ENCODE measurements around the gene ZNF638. TPM values are rescaled to one million over a fixed set of nuclear protein-coding genes. Genes with fewer than 3 reads are reported as not detected.

The ZNF638 gene
- total RNA-seq, 2 experiments from 2014 or later: 79.8 to 97.5 TPM

DNA sequence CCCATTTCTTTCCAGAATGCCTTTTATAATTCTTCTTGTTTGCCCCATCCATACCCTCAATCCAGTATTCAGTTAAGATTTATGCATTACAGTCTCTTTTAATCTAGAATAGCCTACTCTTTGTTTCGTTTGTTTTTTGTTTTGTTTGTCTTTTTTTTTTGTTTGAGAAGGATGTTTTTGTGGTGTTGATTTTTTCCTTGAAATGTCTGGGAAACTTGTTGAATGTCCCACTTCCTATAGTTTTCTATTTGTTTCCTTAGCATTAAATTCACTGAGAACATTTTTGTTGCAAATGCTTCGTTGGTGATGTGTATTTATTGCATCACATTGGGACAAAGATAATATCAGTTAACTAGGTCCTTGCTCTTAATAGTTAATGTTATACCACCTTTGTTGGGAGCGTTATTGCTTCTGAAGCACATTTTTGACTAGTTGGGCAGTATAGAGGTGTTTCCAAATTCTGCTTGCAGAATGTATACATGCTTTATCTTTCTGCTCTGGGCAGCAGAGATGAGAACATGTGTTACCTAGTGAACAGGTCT lies 28.9 kb downstream of the ZNF638 start:
- no peaks in the 10 kb centered on the region for H3K27me3 Mint-ChIP-seq

GRCh38 chr2:71361631-71362030 lies 30.0 kb downstream of the ZNF638 start:
- intact Hi-C loops (cut with DNase I, micrococcal nuclease): no loop called here
- ChIA-PET CTCF (no interaction called here), POLR2A (no interaction called here)
- DNase-seq (no peak), ATAC-seq (no peak)
- Mint-ChIP-seq H3K4me1 (peaks cover 43% of the 10 kb centered on the region), H3K9me3 (ENCODE audit: low read depth) (no peaks in the 10 kb centered on the region), H3K36me3 (ENCODE audit: low read depth) (peaks cover 56% of the 10 kb centered on the region), H3K4me3 (no peak overlapping the region), H3K27ac (peak overlapping the region; percentile 57), H3K27me3 (no peaks in the 10 kb centered on the region)

More for the DNA sequence above, 28.9 kb downstream of the ZNF638 start:
- intact Hi-C loops (cut with DNase I, micrococcal nuclease): no loop called here
- Mint-ChIP-seq H3K9me3 (ENCODE audit: low read depth) (no peaks in the 10 kb centered on the region), H3K4me1 (peaks cover 48% of the 10 kb centered on the region), H3K27ac (no peak overlapping the region), H3K4me3 (no peak overlapping the region), H3K36me3 (ENCODE audit: low read depth) (peaks cover 58% of the 10 kb centered on the region)
- DNase-seq (no peak), ATAC-seq (no peak)
- CTCF ChIA-PET: interaction anchor here (0.6 kb wide), 1 partner anchor 8 kb away, joined by 3 read pairs; no protein-coding TSS in a partner anchor
- POLR2A ChIA-PET: no interaction called here

DNA sequence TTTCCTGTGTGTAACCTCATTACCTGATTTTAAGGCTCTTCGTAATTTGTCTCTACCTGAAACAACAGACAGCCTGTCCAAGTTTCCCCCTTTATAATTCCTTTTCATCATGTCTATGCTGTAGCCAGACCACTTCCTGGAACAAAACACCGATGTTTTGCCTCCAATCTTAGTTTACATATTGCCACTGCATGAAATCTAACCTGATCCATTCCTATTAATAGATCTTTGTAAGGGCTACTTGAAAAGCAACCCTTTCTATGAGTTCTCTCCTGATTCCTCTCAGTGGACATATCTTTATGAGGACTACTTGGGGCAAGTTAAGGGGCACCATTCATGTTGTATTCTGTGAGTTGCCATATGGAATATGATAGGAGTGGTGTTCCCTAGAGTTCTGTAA lies 30.9 kb downstream of the ZNF638 start:
- Mint-ChIP-seq H3K27ac (peak overlapping the region; percentile 6), H3K4me1 (peaks cover 37% of the 10 kb centered on the region), H3K36me3 (ENCODE audit: low read depth) (peaks cover 50% of the 10 kb centered on the region), H3K4me3 (no peak overlapping the region), H3K9me3 (ENCODE audit: low read depth) (no peaks in the 10 kb centered on the region), H3K27me3 (no peaks in the 10 kb centered on the region)
- CTCF ChIA-PET: interaction anchor here (0.5 kb wide), 1 partner anchor 21 kb away, joined by 3 read pairs; no protein-coding TSS in a partner anchor
- intact Hi-C loops (cut with DNase I, micrococcal nuclease): no loop called here
- DNase-seq (no peak), ATAC-seq (no peak)
- POLR2A ChIA-PET: no interaction called here

GRCh38 chr2:71370015-71370414 lies 38.4 kb downstream of the ZNF638 start:
- H3K27ac Mint-ChIP-seq: no peak overlapping the region
- POLR2A ChIA-PET: no interaction called here
- ATAC-seq (no peak), DNase-seq (no peak)
- H3K36me3 Mint-ChIP-seq (ENCODE audit: low read depth): peaks cover 26% of the 10 kb centered on the region
- CTCF ChIA-PET: no interaction called here
- H3K4me1 Mint-ChIP-seq: peaks cover 7% of the 10 kb centered on the region
- H3K27me3 Mint-ChIP-seq: no peaks in the 10 kb centered on the region
- H3K9me3 Mint-ChIP-seq (ENCODE audit: low read depth): no peaks in the 10 kb centered on the region
- H3K4me3 Mint-ChIP-seq: no peak overlapping the region
- intact Hi-C loops (cut with DNase I, micrococcal nuclease): no loop called here

DNA sequence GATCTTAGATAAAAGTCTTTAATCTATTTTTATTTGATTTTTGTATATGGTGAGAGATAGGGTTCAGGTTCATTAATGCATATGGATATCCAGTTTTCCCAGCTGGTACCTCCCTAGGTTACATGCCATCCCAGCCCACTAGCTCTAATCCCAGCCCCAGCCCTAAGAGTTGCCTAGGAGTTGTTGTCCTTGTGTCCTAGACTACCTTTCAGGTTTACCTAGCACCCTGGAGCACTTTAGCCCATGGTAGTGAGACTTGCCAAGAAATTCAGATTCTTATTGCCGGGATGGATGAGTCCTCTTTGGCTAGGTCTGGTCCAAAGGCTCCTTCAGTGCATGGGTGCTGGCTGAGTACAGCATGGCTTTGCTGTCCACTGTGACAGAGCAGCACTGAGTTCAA lies 40.5 kb downstream of the ZNF638 start:
- no peaks in the 10 kb centered on the region for H3K9me3 Mint-ChIP-seq (ENCODE audit: low read depth)
- CTCF ChIA-PET: interaction anchor here (0.8 to 1.5 kb wide), 2 partner anchors 30 to 72 kb away, joined by 3 to 4 read pairs; no protein-coding TSS in a partner anchor

DNA sequence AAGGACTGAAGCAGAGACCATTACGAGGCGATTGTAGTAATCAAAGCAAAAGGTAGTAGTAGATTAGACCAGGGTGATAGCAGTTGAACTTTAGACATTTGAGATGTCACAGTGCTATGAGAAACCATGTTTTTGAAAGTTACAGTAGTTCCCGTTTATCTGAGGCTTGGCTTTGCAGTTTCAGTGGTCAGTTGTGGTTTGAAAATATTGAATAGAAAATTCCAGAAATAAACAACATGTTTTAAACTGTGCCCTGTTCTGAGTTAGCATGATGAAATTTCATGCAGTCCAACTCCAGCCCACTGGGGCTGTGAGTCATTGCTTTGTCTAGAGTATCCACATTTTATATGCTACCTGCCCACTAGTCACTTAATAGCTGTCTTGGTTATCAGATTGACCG lies 47.5 kb downstream of the ZNF638 start:
- peaks cover 6% of the 10 kb centered on the region for H3K4me1 Mint-ChIP-seq
- H3K27ac Mint-ChIP-seq: peak overlapping the region; percentile 59
- H3K4me3 Mint-ChIP-seq: no peak overlapping the region
- CTCF ChIA-PET: interaction anchor here (0.8 kb wide), 1 partner anchor 23 kb away, joined by 3 read pairs; no protein-coding TSS in a partner anchor
- ATAC-seq: no peak
- POLR2A ChIA-PET: no interaction called here
- H3K36me3 Mint-ChIP-seq (ENCODE audit: low read depth): peaks cover 50% of the 10 kb centered on the region
- no peak for DNase-seq
- H3K9me3 Mint-ChIP-seq (ENCODE audit: low read depth): no peaks in the 10 kb centered on the region
- no peaks in the 10 kb centered on the region for H3K27me3 Mint-ChIP-seq
- intact Hi-C loops (cut with DNase I, micrococcal nuclease): no loop called here

More for the DNA sequence above, 40.5 kb downstream of the ZNF638 start:
- POLR2A ChIA-PET: no interaction called here
- DNase-seq (no peak), ATAC-seq (no peak)
- H3K4me3 Mint-ChIP-seq: no peak overlapping the region
- H3K36me3 Mint-ChIP-seq (ENCODE audit: low read depth): peaks cover 32% of the 10 kb centered on the region
- no peaks in the 10 kb centered on the region for H3K27me3 Mint-ChIP-seq
- no peak overlapping the region for H3K27ac Mint-ChIP-seq
- intact Hi-C loops (cut with DNase I, micrococcal nuclease): no loop called here
- H3K4me1 Mint-ChIP-seq: peaks cover 7% of the 10 kb centered on the region

GRCh38 chr2:71380665-71381064 lies 49.1 kb downstream of the ZNF638 start:
- intact Hi-C loops (cut with DNase I, micrococcal nuclease): no loop called here
- Mint-ChIP-seq H3K27ac (no peak overlapping the region), H3K36me3 (ENCODE audit: low read depth) (peaks cover 52% of the 10 kb centered on the region), H3K27me3 (no peaks in the 10 kb centered on the region), H3K4me3 (no peak overlapping the region), H3K9me3 (ENCODE audit: low read depth) (no peaks in the 10 kb centered on the region), H3K4me1 (peaks cover 6% of the 10 kb centered on the region)
- no peak for ATAC-seq
- CTCF ChIA-PET: interaction anchor here (0.6 to 2.3 kb wide), 7 partner anchors 12 to 706 kb away, joined by 3 to 7 read pairs (median 3); no protein-coding TSS in a partner anchor
- no peak for DNase-seq
- POLR2A ChIA-PET: no interaction called here

GRCh38 chr2:71385012-71385411 lies 53.4 kb downstream of the ZNF638 start:
- H3K4me3 Mint-ChIP-seq: no peak overlapping the region
- POLR2A ChIA-PET: no interaction called here
- intact Hi-C loops (cut with DNase I, micrococcal nuclease): no loop called here
- no peak overlapping the region for H3K27ac Mint-ChIP-seq
- CTCF ChIA-PET: interaction anchor here (2.9 kb wide), 1 partner anchor 125 kb away, joined by 6 read pairs; no protein-coding TSS in a partner anchor
- no peaks in the 10 kb centered on the region for H3K9me3 Mint-ChIP-seq (ENCODE audit: low read depth)
- DNase-seq: no peak
- H3K36me3 Mint-ChIP-seq (ENCODE audit: low read depth): peaks cover 66% of the 10 kb centered on the region
- ATAC-seq: no peak
- no peaks in the 10 kb centered on the region for H3K27me3 Mint-ChIP-seq
- H3K4me1 Mint-ChIP-seq: no peaks in the 10 kb centered on the region

DNA sequence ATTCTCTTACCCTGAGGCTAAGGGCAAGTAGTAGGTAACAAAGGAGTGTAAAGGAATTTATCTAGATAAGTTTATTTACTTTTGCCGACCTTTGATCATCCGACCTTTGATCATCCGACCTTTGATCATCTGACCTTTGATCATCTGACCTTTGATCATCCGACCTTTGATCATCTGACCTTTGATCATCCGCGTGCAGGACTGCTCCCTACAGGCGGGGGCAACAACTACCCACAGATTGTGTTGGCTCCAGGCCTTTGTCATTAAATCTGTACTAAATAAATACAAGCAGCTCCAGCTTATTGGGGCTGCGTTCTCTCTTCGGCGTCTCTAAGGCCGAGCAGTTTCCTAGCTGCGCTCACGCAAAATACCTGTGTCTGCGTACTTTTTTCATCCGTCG lies 56.6 kb downstream of the ZNF638 start:
- no peaks in the 10 kb centered on the region for H3K4me1 Mint-ChIP-seq
- peaks cover 65% of the 10 kb centered on the region for H3K36me3 Mint-ChIP-seq (ENCODE audit: low read depth)
- intact Hi-C loops (cut with DNase I, micrococcal nuclease): no loop called here
- DNase-seq (no peak), ATAC-seq (no peak)
- CTCF ChIA-PET: interaction anchor here (0.9 kb wide), 1 partner anchor 38 kb away, joined by 3 read pairs; no protein-coding TSS in a partner anchor
- peaks cover 2% of the 10 kb centered on the region for H3K9me3 Mint-ChIP-seq (ENCODE audit: low read depth)
- POLR2A ChIA-PET: no interaction called here
- no peak overlapping the region for H3K4me3 Mint-ChIP-seq
- H3K27ac Mint-ChIP-seq: no peak overlapping the region
- H3K27me3 Mint-ChIP-seq: no peaks in the 10 kb centered on the region

DNA sequence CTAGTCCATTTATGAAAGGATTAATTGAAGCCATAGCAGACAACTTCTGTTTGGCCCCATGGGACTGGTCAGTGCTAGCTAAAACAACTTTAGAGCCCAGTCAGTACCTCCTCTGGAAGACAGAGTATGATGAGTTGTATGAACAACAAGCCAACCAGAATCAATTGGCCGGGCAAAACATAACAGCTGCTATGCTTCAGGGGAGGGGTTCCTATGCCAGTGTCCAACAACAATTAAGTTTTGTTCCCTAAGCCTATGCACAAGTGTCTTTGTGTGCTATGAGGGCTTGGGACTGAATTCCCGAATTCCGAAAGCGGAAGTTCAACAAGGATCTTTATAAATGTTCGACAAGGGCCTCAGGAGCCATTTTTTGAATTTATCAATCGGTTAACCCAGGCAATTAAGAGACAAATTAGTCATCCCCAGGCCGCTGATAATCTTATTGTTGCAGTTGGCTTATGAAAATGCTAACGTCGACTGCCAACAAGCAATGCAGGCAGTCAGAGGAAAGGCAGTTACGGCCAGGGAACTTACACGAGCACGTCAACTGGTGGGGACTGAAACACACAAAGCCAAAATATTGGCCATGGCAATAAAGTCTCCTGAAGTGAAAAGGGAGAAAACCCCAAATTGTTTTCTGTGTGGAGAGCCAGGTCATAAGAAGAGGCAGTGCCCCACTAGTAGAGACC lies 57.9 kb downstream of the ZNF638 start:
- H3K4me1 Mint-ChIP-seq: no peaks in the 10 kb centered on the region
- no peaks in the 10 kb centered on the region for H3K27me3 Mint-ChIP-seq
- ChIA-PET CTCF (interaction anchor here (0.7 kb wide), 2 partner anchors 19 to 232 kb away, joined by 3 read pairs; no protein-coding TSS in a partner anchor), POLR2A (no interaction called here)
- H3K27ac Mint-ChIP-seq: no peak overlapping the region
- intact Hi-C loops (cut with DNase I, micrococcal nuclease): no loop called here
- no peak overlapping the region for H3K4me3 Mint-ChIP-seq
- no peak for DNase-seq
- H3K36me3 Mint-ChIP-seq (ENCODE audit: low read depth): peaks cover 67% of the 10 kb centered on the region
- ATAC-seq: no peak
- H3K9me3 Mint-ChIP-seq (ENCODE audit: low read depth): peaks cover 2% of the 10 kb centered on the region

DNA sequence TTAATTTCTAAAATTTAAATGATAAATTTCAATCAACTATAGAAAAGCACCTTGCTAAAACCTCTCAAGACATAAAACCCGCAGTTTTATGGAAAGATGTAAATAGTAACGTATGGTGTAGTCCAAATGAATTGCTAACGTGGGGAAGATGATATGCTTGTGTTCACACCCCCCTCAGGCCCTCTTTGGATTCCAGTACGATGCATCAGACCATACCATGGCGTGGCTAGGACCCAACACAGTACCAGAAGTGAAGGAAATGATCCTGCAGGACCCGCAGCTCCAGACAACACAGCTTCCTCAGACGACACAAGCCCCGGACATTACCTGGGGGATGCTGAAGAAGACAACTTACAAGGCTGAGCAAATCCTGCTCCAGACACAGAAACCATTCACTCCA lies 61.6 kb downstream of the ZNF638 start:
- Mint-ChIP-seq H3K9me3 (ENCODE audit: low read depth) (peaks cover 2% of the 10 kb centered on the region), H3K27ac (no peak overlapping the region), H3K36me3 (ENCODE audit: low read depth) (peaks cover 60% of the 10 kb centered on the region), H3K4me3 (no peak overlapping the region), H3K4me1 (peaks cover 2% of the 10 kb centered on the region), H3K27me3 (no peaks in the 10 kb centered on the region)
- ATAC-seq (no peak), DNase-seq (no peak)
- intact Hi-C loops (cut with DNase I, micrococcal nuclease): no loop called here
- POLR2A ChIA-PET: no interaction called here
- CTCF ChIA-PET: no interaction called here

GRCh38 chr2:71395471-71395870 lies 63.9 kb downstream of the ZNF638 start:
- H3K36me3 Mint-ChIP-seq (ENCODE audit: low read depth): peaks cover 51% of the 10 kb centered on the region
- POLR2A ChIA-PET: no interaction called here
- no peaks in the 10 kb centered on the region for H3K9me3 Mint-ChIP-seq (ENCODE audit: low read depth)
- DNase-seq (no peak), ATAC-seq (no peak)
- no peak overlapping the region for H3K4me3 Mint-ChIP-seq
- H3K27me3 Mint-ChIP-seq: no peaks in the 10 kb centered on the region
- peaks cover 2% of the 10 kb centered on the region for H3K4me1 Mint-ChIP-seq
- CTCF ChIA-PET: no interaction called here
- intact Hi-C loops (cut with DNase I, micrococcal nuclease): no loop called here
- H3K27ac Mint-ChIP-seq: no peak overlapping the region
